ENCODE data around the gene PADI2.
A peak's percentile ranks its signal among the peaks of the same experiment; 100 is the strongest.

PADI2 gene

DNA sequence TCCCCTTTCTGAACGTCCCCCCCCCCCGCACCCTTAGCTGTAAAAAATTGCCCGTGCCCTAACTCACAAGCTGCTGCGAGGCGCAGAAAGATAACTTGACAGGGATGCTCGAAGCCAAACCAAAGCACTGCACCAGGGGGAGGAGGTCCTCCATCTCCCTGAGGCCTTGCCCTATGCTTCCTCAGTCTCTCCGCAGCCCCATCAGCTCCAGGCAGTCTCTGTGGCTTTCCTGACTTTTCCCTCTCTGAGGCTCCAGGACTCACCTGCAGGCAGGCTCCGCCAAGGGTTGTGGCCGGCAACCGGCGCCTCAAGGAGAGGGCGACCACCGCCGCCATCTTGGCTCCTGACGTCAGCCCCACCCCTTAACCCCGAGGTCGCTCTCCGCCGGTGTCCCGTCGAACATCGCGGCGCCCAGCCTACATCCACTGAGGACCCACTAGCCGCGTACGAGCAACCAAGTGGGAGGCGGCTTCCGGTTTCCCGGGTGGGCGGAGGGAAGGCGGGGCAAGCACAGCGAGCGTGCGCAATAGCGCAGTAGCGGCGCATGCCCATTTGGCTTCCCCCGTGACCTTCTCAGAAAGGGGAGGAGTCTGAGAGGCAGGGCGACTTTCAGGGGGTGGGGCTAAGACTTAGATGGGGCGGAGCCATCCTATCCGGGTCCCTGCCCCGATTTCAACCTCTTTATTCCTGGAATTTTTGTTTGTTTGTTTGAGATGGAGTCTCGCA, 65.4 kb downstream of the PADI2 start, which contains the start of gene SDHB:
Gene SDHB, minus strand, starts transcription at position 348 of the 726 bp plus-strand sequence. Its CDS starts 13 bp downstream, at position 335.
- DNase-seq (ENCODE audit: low spot score) = peak; percentile 99

DNA sequence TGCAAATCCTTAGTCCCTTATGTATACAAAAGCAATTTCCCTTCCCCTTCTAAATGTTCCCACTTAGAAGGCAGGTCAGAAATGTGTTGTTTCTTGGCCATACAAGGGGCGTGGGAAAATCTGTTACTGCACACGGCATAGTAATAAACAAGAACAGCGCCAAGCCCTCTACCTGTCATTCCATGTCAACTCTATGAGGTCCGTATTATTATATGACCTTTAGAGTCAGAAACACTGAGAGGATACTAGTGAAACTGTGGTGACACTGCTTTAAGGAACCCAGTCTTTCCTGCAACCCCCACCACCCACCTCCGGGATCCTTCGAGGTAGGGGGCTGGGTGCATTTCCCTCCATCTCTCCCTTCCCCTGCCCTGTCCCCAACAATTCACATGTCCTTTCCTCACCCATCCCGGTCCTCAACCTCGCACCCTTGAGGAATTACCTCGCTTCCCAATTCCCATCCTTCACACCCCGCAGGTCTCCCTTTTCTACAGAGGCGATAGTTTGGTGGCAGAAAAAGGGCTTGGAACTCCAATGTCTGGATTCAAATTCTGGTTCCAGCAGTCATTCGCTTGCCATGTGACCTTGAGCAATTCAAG, 66.1 kb downstream of the PADI2 start:
- no peak for DNase-seq (ENCODE audit: low spot score)

DNA sequence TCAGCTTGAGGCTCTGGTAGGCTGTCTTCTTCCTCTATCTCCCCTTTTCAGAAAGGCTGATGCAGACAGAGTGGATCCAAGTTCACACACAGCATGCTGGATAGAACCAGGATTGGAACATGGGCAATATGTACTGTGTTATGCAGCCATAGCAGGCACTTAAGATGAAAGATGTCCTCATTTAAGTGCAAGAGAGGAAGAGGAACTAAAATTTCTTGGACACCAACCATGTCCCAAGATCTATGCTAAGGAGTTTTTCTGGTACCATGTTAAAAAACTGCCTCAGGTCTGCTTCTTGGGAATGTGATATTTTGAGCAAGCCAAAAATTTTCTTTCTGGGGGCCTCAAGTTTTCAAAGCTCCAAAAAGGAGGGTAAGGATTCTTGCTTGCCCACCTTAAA, 66.6 kb downstream of the PADI2 start:
- DNase-seq (ENCODE audit: low spot score) = no peak

DNA sequence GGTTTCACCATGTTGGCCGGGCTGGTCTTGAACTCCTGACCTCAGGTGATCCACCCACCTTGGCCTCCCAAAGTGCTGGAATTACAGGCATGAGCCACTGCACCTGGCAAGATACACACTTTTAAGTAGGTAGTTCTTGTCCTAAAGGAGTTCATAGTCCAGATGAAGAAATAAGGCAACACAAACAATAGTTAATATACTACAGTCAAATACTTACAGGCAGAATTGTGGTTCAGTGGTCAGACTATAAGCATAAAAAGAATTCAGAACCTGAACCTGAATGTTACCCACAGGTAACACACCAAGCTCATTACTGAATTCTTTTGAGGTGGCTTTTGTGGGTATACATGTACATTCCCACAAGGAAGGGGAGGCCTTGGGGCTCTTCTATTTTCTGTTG, 67.2 kb downstream of the PADI2 start:
- no peak for DNase-seq (ENCODE audit: low spot score)

DNA sequence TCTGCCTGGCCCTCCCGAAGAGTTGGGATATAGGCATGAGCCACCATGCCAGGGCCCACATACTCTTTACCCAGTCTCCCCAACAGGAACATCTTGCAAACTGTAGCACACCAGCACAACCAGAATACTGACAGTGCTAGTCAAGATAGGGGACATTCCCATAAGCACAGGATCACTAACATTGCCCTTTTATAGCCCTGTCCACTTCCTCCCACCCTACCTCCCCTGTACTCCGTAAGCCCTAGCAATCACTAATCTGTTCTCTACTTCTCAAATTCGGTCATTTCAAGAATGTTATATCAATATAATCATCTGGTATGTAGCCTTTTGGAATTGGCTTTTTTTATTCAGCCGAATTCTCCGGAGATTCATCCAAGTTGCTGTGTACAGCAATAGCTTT, 71.3 kb downstream of the PADI2 start:
- DNase-seq (ENCODE audit: low spot score) = no peak

DNA sequence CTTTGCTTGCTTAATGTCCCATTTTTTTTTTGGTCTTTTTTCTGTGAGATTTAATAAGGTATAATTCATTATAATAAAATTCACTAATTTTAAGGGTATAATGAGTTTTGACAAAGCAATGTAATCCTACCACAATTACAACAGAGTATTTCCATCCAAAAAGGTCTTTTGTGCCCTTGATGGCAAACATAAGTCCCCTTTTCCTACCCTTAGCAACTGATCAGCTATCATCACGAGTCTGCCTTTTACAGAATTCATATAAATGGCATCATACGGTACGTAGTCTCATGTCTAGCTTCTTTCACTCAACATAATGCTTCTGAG, 73.0 kb downstream of the PADI2 start:
- no peak for DNase-seq (ENCODE audit: low spot score)

DNA sequence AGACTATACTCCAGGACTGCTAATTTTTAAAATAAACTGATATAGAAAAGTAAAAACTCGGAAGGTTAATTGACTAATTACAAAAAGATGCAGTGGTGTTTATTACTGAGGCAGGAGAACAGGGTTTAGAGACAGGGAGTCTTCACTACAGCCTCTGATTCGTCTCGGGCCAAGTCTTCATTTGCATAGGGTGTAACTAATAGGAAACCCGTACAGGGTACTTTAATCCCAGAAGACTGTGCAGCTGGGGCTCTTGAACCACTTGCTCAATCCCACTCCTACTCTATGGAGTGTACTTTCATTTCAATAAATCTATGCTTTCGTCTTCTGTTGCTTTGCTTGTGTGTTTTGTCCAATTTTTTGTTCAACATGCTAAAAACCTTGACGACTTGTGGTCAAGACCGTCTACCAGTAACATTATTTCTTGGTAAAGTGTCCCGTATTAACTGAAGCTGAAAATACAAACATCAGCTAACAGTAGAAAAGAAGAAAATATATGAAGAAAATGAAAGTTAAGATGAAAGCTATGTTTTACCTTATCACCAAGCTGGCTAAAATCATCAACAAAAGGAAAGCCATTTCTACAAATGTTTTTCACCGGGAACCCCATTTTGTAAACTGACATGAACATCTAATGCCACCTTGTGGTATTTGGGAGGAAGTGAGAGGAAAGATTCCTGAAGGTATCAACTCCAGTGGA, 73.5 kb downstream of the PADI2 start:
- DNase-seq (ENCODE audit: low spot score) = peak; percentile 60

DNA sequence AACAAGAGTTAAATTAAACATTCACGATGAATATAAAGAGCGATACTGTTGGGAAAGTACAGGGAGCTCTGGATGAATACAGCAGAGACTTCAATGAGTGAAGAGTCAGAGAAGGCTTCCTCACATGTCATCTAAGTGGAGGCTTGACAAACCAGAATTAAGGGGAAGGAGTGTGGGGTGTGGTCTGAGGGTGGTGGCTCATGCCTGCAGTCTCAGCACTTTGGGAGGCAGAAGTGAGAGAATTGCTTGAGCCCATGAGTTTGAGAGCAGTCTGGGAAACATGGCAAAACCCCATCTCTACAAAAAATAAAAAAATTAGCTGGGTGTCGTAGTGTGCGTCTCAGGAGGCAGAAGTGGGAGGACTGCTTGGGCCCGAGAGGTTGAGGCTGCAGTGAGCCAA, 74.1 kb downstream of the PADI2 start:
- peak; percentile 54 for DNase-seq (ENCODE audit: low spot score)

DNA sequence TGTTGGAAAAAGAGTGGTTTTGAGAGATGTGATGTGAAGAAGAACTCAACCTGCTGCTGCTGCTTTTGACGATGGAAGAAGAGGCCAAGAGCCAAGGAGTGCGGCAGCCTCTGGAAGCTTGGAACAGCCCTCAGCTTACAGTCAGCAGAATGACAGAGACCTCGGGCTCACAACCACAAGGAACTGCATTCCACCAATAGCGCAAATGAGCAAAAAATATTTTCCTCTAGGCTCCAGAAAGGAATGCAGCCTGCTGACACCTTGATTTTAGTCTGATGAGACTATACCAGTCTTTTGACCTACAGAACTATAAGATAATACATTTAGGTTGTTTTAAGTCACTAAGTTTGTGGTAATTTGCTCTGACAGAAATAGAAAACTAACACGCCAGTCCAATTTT, 75.6 kb downstream of the PADI2 start:
- no peak for DNase-seq (ENCODE audit: low spot score)

DNA sequence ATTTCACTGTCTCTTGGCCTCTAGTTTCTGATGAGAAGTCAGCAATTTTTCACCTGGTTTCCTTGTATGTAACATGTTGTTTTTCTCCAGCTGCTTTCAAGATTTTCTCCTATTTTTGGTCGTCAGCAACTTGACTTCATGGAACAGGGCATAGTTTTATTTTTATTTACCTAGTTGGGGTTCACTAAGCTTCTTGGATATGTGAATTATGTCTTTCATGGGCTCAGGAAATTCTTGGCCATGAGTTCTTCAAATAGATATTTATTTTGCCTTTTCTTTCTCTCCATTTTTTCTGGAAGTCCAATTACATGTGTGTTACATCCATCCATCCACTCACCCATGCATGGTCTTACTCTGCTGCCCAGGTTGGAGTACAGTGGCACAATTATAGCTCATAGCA, 79.1 kb downstream of the PADI2 start:
- no peak for DNase-seq (ENCODE audit: low spot score)

DNA sequence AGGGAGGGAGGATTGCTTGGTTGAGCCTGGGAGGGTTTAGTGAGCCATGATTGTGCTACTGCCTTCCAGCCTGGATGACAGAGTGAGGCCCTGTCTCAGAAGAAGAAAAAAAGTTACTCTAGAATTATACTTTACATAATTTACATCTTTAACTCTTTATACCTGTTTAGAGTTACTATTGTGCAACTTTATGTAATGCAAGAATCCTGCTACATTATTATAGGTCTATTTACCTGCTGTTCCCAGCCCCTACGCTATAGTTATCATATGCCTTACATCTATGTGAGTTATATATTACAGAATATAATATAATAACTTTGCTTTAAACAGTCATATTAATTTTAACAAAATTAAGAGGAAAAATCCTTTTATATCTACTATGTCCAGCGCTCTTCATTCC, 79.7 kb downstream of the PADI2 start:
- DNase-seq (ENCODE audit: low spot score) = no peak

DNA sequence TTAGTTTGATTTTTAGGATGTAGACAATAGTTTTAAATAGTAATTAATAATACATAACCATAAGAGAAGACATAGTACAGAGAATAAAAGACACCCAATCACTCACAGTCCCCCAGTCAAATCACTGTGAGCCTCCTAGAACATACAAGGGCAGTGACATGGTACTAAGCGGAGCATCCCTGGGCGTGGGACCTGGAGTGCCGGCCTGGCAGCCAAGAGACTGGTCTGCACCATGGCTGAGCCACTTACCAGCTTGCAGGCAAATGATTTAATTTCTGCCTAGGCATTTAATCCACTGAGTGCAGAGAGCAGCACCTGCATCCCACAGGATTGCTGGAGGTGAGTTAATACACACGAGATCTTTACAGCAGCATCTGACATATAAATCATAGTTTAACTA, 85.8 kb downstream of the PADI2 start:
- no peak for DNase-seq (ENCODE audit: low spot score)

DNA sequence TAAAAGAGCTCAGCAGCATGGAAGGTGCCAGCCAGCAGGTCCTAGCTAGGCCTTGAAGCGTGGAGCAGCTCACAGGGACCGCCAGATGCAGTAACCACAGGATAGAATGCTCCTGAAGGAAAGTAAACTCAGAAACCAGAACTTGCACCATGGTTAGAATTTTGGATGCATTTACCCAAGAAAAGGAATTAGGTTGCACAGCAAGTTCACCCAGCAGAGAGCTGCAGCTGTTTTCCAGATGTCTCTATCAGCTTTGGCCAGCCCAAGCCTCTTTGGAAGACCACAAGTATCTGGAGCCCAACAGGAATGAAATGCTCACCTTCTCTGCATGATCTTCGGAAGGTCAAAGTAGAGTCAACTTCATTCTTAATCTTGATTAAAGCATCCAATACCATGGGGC, 86.5 kb downstream of the PADI2 start:
- DNase-seq (ENCODE audit: low spot score) = no peak

DNA sequence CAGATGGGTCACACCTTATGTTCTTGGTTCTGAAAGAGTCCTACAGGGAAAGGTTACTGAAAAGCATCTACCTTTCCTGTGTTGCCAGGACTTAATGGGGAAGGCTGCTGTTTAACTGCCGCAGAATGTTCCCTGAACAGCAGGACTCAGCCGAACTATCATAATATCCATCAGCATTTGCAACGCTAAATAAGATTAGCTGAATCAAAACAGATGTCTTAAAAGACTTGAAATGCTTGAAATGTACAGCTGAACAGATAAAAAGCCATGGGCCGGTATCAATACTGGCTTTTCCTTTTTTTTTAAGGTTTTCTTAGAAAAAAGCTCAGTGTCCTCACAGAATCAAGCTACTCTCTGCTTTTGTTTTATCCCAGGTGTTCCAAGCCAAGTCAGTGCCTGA, 87.8 kb downstream of the PADI2 start:
- no peak for DNase-seq (ENCODE audit: low spot score)

DNA sequence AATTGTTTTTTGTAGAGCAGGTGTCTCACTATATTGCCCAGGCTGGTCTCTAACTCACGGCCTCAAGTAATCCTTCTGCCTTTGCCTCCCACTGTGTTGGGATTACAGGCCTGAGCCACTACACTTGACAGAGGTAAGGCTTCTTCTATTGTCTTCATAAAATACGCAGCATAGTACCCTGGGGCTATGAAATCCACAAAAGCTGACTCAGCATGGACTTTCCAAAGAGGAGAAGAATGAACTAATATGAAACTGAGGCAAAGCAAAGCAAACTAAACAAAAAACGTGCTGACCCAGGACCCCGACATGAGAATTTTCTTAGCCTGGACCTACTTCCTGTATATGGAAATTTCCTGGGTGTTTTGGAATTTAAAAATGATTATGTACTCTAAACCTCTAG, 89.0 kb downstream of the PADI2 start:
- no peak for DNase-seq (ENCODE audit: low spot score)

DNA sequence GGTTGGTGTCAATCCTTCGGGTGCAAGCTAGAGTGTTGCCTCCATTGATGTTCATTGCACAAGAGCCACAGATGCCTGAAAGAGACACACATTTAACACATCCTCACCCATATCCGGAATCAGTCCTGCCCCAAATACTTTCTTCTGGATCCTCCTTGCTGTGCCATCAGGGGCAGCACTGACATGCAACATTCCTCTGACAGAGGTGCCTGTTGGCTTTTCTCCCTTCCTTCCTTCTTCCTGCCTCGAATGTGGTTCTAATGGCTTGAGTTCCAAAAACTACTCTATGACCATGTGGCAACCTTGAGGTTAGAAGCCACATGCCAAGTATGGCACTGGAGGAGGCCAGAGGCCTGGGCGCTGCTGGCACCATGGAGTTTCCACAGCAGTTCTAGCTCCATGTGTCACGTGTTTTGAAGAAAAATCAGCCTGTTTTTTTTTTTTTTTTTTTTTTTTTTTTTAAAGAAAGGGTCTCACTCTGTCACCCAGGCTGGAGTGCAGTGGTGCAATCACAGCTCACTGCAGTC, 90.5 kb downstream of the PADI2 start:
- no peak for DNase-seq (ENCODE audit: low spot score)

DNA sequence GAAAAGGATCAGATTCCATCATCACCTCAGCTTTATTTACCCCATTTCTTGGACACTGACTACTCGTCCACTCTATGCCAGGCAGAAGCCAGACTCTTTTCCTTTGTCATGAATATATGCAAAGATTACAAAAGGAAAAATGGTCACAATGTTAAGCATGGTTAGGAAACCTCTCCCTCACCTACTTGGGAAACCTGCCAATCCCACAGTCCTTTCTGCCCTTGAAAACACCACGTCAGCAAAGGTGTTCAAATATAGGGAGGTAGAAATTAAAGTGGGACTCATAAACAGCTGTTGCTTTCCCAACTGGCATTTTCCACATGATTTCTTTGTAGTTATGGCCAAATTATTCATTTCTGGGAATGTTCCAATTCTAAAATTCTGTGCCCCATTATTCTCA, 91.4 kb downstream of the PADI2 start:
- DNase-seq (ENCODE audit: low spot score) = no peak

DNA sequence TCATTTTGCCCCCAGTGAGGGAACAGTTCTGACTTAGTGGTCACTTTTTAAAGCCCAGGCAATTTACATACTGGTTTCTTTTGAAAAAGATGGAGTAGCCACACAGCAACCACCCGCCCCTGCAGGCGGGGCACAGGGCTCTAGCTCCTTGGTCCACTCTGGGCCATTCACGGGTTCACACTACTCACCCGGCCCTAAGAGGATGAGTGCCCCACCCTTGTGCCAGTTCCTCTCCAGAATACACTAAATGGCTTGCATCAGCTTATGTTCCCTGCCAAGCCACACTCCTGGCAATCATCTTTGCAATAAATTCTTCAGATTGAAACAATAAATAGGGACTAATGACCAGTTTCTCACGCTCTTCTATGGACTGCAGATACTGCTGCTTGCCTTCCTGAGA, 91.8 kb downstream of the PADI2 start:
- no peak for DNase-seq (ENCODE audit: low spot score)

DNA sequence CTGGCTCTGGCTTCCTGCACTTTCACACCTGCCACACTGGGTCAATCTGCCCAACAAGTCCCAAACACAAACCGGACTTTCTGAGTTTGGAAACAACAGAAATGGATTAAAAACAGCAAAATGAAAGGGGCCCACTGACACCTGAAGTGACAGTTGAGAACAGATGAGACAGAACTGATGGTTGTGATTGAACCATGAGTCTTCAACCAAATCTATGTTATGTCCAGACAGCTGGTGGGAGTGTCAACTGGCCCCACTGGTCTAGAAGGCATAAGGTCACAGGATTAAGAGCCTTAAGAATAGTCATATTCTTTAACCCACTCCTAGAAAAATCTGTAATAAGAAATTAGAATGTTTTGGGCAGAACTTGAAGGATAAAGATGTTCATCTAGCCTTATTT, 94.5 kb downstream of the PADI2 start:
- DNase-seq (ENCODE audit: low spot score) = no peak

DNA sequence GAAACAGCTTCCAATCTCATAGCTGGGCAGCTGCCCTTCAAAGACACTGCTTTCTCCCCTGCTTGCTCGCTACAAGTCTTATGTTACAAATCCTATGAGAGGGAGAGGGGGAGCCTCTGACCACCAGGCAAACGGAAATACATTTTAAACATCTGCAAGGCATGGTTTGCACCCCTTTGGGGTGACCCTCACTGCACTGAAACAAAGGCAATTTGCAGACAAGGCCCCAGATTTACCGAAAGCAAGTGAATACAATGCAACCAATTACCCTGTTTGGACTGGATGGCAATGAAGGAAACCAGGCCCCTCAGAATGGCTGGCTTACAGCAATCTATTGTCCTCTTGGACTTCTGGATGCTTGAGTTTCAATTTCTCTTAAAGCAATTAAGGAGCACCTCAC, 95.7 kb downstream of the PADI2 start:
- no peak for DNase-seq (ENCODE audit: low spot score)

DNA sequence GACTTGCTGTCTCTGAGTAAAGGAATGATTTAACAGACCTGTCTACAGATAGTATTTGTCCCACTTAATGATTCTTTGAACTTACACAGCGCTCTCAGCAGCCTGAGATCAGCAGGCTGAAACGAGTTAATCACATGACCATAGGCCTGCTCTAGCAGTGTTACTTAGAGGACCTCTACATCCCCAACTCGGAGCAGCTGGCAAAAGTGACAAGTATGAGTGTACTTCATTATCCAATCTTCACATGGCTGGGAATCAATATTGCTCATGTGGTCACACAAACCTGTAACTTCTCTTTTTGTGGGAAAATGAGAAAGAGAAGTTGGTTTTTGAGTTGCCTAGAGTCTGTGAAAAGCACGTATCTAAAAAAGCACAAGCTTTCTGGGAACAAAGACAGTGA, 96.1 kb downstream of the PADI2 start:
- no peak for DNase-seq (ENCODE audit: low spot score)

DNA sequence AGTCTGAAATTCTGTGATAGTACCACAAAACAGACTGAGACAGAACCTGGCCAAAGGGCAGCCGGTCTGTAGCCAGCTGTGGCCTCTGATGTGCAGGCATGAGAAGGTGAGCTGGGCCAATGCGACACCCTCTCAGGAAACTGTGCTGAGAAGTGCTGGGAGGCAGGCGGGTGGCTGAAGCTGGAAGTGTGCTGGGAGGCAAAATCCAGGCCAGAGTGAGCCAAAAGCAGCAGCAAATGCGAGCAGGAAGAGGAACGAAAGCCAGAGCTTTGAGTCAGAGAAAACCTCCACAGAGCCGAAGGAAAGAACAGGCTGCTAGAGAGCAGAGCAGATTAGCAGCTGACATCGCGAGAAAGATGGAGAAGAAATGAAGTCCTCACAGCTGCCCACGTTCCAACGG, 97.4 kb downstream of the PADI2 start:
- peak; percentile 29 for DNase-seq (ENCODE audit: low spot score)

DNA sequence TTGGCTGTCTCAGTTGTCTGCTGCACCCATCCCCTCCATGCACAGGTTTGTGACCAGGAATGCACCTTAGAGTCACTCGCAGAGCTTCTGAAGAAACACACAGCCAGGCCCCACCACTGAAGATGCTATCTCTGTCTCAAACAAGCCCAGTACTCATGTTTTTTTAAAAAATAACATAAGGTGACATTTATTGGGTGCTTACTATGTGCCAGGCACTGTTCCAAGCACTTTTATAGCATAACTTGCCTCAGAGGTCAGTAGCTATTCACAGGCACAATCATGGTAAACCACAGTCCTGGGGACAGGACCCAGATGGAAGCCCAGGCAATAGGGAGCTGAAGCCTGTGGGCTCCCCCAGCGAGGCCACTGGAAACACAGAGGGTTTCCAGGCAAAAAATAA, 98.7 kb downstream of the PADI2 start:
- DNase-seq (ENCODE audit: low spot score) = no peak

All from Ammon's horn (tissue), 1 donor.